ENCODE data around the gene LYVE1.

- TF ChIP-seq CTCF (IDR thresholded peaks at IDR 0.05 in 4 of 5, conservative IDR thresholded peaks at IDR 0.05 in 1 of 5) (no peak), POLR2A (IDR thresholded peaks at IDR 0.05) (no peak)
Observed at GRCh38 chr11:10522276-10522675, 46.2 kb downstream of the LYVE1 start.
